Fibroblast of skin of right biceps (primary cell): ENCODE measurements around the gene PRKAR2B.

ENCODE experiments used
- DNase-seq: peaks from one replicate; pipeline ENCODE4 v3.0.0-alpha.2; 2013

The PRKAR2B gene

GRCh38 chr7:107044347-107045194 is at the start of gene PRKAR2B:
Gene PRKAR2B, plus strand, starts transcription at chr7:107044705. Its CDS starts 203 bp downstream, at chr7:107044908.
- DNase-seq: peak; percentile 81

GRCh38 chr7:106994833-106995232 is 49.7 kb upstream of the PRKAR2B start:
- DNase-seq: no peak

- DNase-seq: no peak
Observed at GRCh38 chr7:106997487-106998271, 46.8 kb upstream of the PRKAR2B start.

- DNase-seq: no peak
Observed at GRCh38 chr7:106999023-106999422, 45.5 kb upstream of the PRKAR2B start.

- DNase-seq: no peak
Observed at GRCh38 chr7:107001490-107001889, 43.0 kb upstream of the PRKAR2B start.

GRCh38 chr7:107002126-107002525 is 42.4 kb upstream of the PRKAR2B start:
- DNase-seq: no peak

GRCh38 chr7:107002529-107002998 is 41.9 kb upstream of the PRKAR2B start:
- no peak for DNase-seq

GRCh38 chr7:107007007-107007891 is 37.3 kb upstream of the PRKAR2B start:
- no peak for DNase-seq

- DNase-seq: no peak
Observed at GRCh38 chr7:107007892-107008287, 36.6 kb upstream of the PRKAR2B start.

GRCh38 chr7:107009846-107010203 is 34.7 kb upstream of the PRKAR2B start:
- DNase-seq: no peak

- DNase-seq: no peak
Observed at GRCh38 chr7:107012691-107013090, 31.8 kb upstream of the PRKAR2B start.

- peak; percentile 11 for DNase-seq
Observed at GRCh38 chr7:107014387-107015023, 30.0 kb upstream of the PRKAR2B start.

GRCh38 chr7:107016312-107016711 is 28.2 kb upstream of the PRKAR2B start:
- no peak for DNase-seq

- no peak for DNase-seq
Observed at GRCh38 chr7:107017965-107018719, 26.4 kb upstream of the PRKAR2B start.

GRCh38 chr7:107020400-107020799 is 24.1 kb upstream of the PRKAR2B start:
- no peak for DNase-seq

GRCh38 chr7:107021600-107021999 is 22.9 kb upstream of the PRKAR2B start:
- no peak for DNase-seq

- no peak for DNase-seq
Observed at GRCh38 chr7:107023522-107024151, 20.9 kb upstream of the PRKAR2B start.

GRCh38 chr7:107024906-107025305 is 19.6 kb upstream of the PRKAR2B start:
- no peak for DNase-seq

- DNase-seq: no peak
Observed at GRCh38 chr7:107025449-107026103, 18.9 kb upstream of the PRKAR2B start.

GRCh38 chr7:107026166-107026565 is 18.3 kb upstream of the PRKAR2B start:
- DNase-seq: no peak

- no peak for DNase-seq
Observed at GRCh38 chr7:107027208-107027607, 17.3 kb upstream of the PRKAR2B start.
